ENCODE data around the gene TMEM138.

Gene TMEM138

GRCh38 chr11:61361741-61362541 lies at the start of gene TMEM138, which contains the start of gene CYB561A3:
Gene TMEM138, plus strand, starts transcription at chr11:61362374. Its CDS starts 2,017 bp downstream, at chr11:61364391.
Gene CYB561A3, minus strand, starts transcription at chr11:61361882. Its CDS starts 5,169 bp downstream, at chr11:61356713.
- Histone ChIP-seq H3K9me3 (ENCODE audit: insufficient read depth, low read length) (no peaks in the 10 kb centered on the region), H3K9ac (ENCODE audit: insufficient read length, low read depth) (peak within 1 kb of the TSS; percentile 98), H3K36me3 (ENCODE audit: insufficient read depth, insufficient read length, low read length) (peaks cover 36% of the 10 kb centered on the region), H3K4me3 (ENCODE audit: insufficient read length, low read depth) (peak within 1 kb of the TSS; percentile 94), H3K4me1 (ENCODE audit: insufficient read depth, insufficient read length) (no peaks in the 10 kb centered on the region), H3K27me3 (ENCODE audit: insufficient read depth, insufficient read length) (no peaks in the 10 kb centered on the region)
- DNase-seq (ENCODE audit: low read depth, low spot score): peak; percentile 92
- TF ChIP-seq ZNF274 (IDR thresholded peaks at IDR 0.05; ENCODE audit: low read depth, low read length) (no peak), YY1 (IDR thresholded peaks at IDR 0.05; ENCODE audit: insufficient read depth, insufficient read length) (peak; percentile 85), SUZ12 (IDR thresholded peaks at IDR 0.05; ENCODE audit: extremely low read depth, insufficient read depth, insufficient read length) (no peak)

GRCh38 chr11:61315260-61315659 lies 46.9 kb upstream of the TMEM138 start:
- peaks cover 87% of the 10 kb centered on the region for H3K36me3 ChIP-seq (ENCODE audit: insufficient read depth, insufficient read length, low read length)
- H3K4me1 ChIP-seq (ENCODE audit: insufficient read depth, insufficient read length): no peaks in the 10 kb centered on the region
- no peaks in the 10 kb centered on the region for H3K27me3 ChIP-seq (ENCODE audit: insufficient read depth, insufficient read length)
- H3K9ac ChIP-seq (ENCODE audit: insufficient read length, low read depth): no peak overlapping the region
- DNase-seq (ENCODE audit: low read depth, low spot score): no peak
- TF ChIP-seq ZNF274 (IDR thresholded peaks at IDR 0.05; ENCODE audit: low read depth, low read length) (no peak), SUZ12 (IDR thresholded peaks at IDR 0.05; ENCODE audit: extremely low read depth, insufficient read depth, insufficient read length) (no peak), YY1 (IDR thresholded peaks at IDR 0.05; ENCODE audit: insufficient read depth, insufficient read length) (no peak)
- H3K4me3 ChIP-seq (ENCODE audit: insufficient read length, low read depth): no peak overlapping the region
- no peaks in the 10 kb centered on the region for H3K9me3 ChIP-seq (ENCODE audit: insufficient read depth, low read length)

GRCh38 chr11:61325649-61326414 lies 36.3 kb upstream of the TMEM138 start:
- Histone ChIP-seq H3K9ac (ENCODE audit: insufficient read length, low read depth) (no peak overlapping the region), H3K9me3 (ENCODE audit: insufficient read depth, low read length) (no peaks in the 10 kb centered on the region), H3K4me3 (ENCODE audit: insufficient read length, low read depth) (no peak overlapping the region), H3K4me1 (ENCODE audit: insufficient read depth, insufficient read length) (peaks cover 5% of the 10 kb centered on the region), H3K36me3 (ENCODE audit: insufficient read depth, insufficient read length, low read length) (peaks cover 91% of the 10 kb centered on the region), H3K27me3 (ENCODE audit: insufficient read depth, insufficient read length) (no peaks in the 10 kb centered on the region)
- no peak for TF ChIP-seq YY1 (IDR thresholded peaks at IDR 0.05; ENCODE audit: insufficient read depth, insufficient read length)
- no peak for TF ChIP-seq SUZ12 (IDR thresholded peaks at IDR 0.05; ENCODE audit: extremely low read depth, insufficient read depth, insufficient read length)
- no peak for TF ChIP-seq ZNF274 (IDR thresholded peaks at IDR 0.05; ENCODE audit: low read depth, low read length)
- no peak for DNase-seq (ENCODE audit: low read depth, low spot score)

- H3K36me3 ChIP-seq (ENCODE audit: insufficient read depth, insufficient read length, low read length): peaks cover 84% of the 10 kb centered on the region
Measured at GRCh38 chr11:61327669-61328071, 34.5 kb upstream of the TMEM138 start.

GRCh38 chr11:61328351-61328750 lies 33.8 kb upstream of the TMEM138 start:
- no peaks in the 10 kb centered on the region for H3K9me3 ChIP-seq (ENCODE audit: insufficient read depth, low read length)
- peaks cover 9% of the 10 kb centered on the region for H3K4me1 ChIP-seq (ENCODE audit: insufficient read depth, insufficient read length)
- H3K36me3 ChIP-seq (ENCODE audit: insufficient read depth, insufficient read length, low read length): peaks cover 77% of the 10 kb centered on the region
- no peak overlapping the region for H3K4me3 ChIP-seq (ENCODE audit: insufficient read length, low read depth)
- H3K9ac ChIP-seq (ENCODE audit: insufficient read length, low read depth): no peak overlapping the region
- H3K27me3 ChIP-seq (ENCODE audit: insufficient read depth, insufficient read length): no peaks in the 10 kb centered on the region
- TF ChIP-seq ZNF274 (IDR thresholded peaks at IDR 0.05; ENCODE audit: low read depth, low read length) (no peak), YY1 (IDR thresholded peaks at IDR 0.05; ENCODE audit: insufficient read depth, insufficient read length) (no peak)
- no peak for DNase-seq (ENCODE audit: low read depth, low spot score)

More at GRCh38 chr11:61327669-61328071, 34.5 kb upstream of the TMEM138 start:
- peaks cover 9% of the 10 kb centered on the region for H3K4me1 ChIP-seq (ENCODE audit: insufficient read depth, insufficient read length)
- H3K4me3 ChIP-seq (ENCODE audit: insufficient read length, low read depth): no peak overlapping the region
- H3K27me3 ChIP-seq (ENCODE audit: insufficient read depth, insufficient read length): no peaks in the 10 kb centered on the region
- no peak overlapping the region for H3K9ac ChIP-seq (ENCODE audit: insufficient read length, low read depth)
- no peak for TF ChIP-seq ZNF274 (IDR thresholded peaks at IDR 0.05; ENCODE audit: low read depth, low read length)
- TF ChIP-seq YY1 (IDR thresholded peaks at IDR 0.05; ENCODE audit: insufficient read depth, insufficient read length): no peak
- no peak for TF ChIP-seq SUZ12 (IDR thresholded peaks at IDR 0.05; ENCODE audit: extremely low read depth, insufficient read depth, insufficient read length)
- no peaks in the 10 kb centered on the region for H3K9me3 ChIP-seq (ENCODE audit: insufficient read depth, low read length)
- DNase-seq (ENCODE audit: low read depth, low spot score): no peak

GRCh38 chr11:61329871-61330270 lies 32.3 kb upstream of the TMEM138 start:
- Histone ChIP-seq H3K9ac (ENCODE audit: insufficient read length, low read depth) (no peak overlapping the region), H3K36me3 (ENCODE audit: insufficient read depth, insufficient read length, low read length) (peaks cover 64% of the 10 kb centered on the region), H3K4me3 (ENCODE audit: insufficient read length, low read depth) (no peak overlapping the region), H3K27me3 (ENCODE audit: insufficient read depth, insufficient read length) (no peaks in the 10 kb centered on the region), H3K4me1 (ENCODE audit: insufficient read depth, insufficient read length) (peaks cover 23% of the 10 kb centered on the region), H3K9me3 (ENCODE audit: insufficient read depth, low read length) (no peaks in the 10 kb centered on the region)
- DNase-seq (ENCODE audit: low read depth, low spot score): no peak
- TF ChIP-seq YY1 (IDR thresholded peaks at IDR 0.05; ENCODE audit: insufficient read depth, insufficient read length) (no peak), ZNF274 (IDR thresholded peaks at IDR 0.05; ENCODE audit: low read depth, low read length) (no peak), SUZ12 (IDR thresholded peaks at IDR 0.05; ENCODE audit: extremely low read depth, insufficient read depth, insufficient read length) (no peak)

- no peaks in the 10 kb centered on the region for H3K27me3 ChIP-seq (ENCODE audit: insufficient read depth, insufficient read length)
- peak overlapping the region; percentile 80 for H3K4me3 ChIP-seq (ENCODE audit: insufficient read length, low read depth)
- peaks cover 47% of the 10 kb centered on the region for H3K36me3 ChIP-seq (ENCODE audit: insufficient read depth, insufficient read length, low read length)
- peaks cover 25% of the 10 kb centered on the region for H3K4me1 ChIP-seq (ENCODE audit: insufficient read depth, insufficient read length)
- no peaks in the 10 kb centered on the region for H3K9me3 ChIP-seq (ENCODE audit: insufficient read depth, low read length)
- no peak for TF ChIP-seq SUZ12 (IDR thresholded peaks at IDR 0.05; ENCODE audit: extremely low read depth, insufficient read depth, insufficient read length)
- TF ChIP-seq ZNF274 (IDR thresholded peaks at IDR 0.05; ENCODE audit: low read depth, low read length): no peak
- TF ChIP-seq YY1 (IDR thresholded peaks at IDR 0.05; ENCODE audit: insufficient read depth, insufficient read length): no peak
- H3K9ac ChIP-seq (ENCODE audit: insufficient read length, low read depth): peak overlapping the region; percentile 98
- no peak for DNase-seq (ENCODE audit: low read depth, low spot score)
Measured at GRCh38 chr11:61331651-61332050, 30.5 kb upstream of the TMEM138 start.

Measured in NT2/D1 (cell line).